K562 (cell line): ENCODE results near the gene SDR42E2. TPM values are rescaled to one million over a fixed set of nuclear protein-coding genes. Genes with fewer than 3 reads are reported as not detected.

Source experiments
- ATAC-seq: fragments of 200-7000 bp; cut with Tn5 transposase; 3 replicates; pipeline ENCODE4 v1.9.1; 2020; ENCODE audit warnings: moderate library complexity
- BruUV-seq: library from RNA; stranded (reverse); fragments of 400-500 nt; replicated peaks from 2 replicates; lab custom pipeline; 2021; lab: Mats Ljungman, UMichigan
- CTCF ChIA-PET: fragments of 300-600 bp; formaldehyde crosslinking; extraction: SDS; loops from one replicate; lab custom pipeline; 2021; ENCODE audit warnings: low intra/inter-chr PET ratio; lab: Yijun Ruan, JAX
- POLR2A ChIA-PET: fragments of 300-600, 350-650 bp; sonication (Branson Sonifier 250); formaldehyde crosslinking; extraction: SDS; loops from one replicate; lab custom pipeline; 2021; ENCODE audit warnings: antibody characterized with exemption, inconsistent platforms; lab: Yijun Ruan, JAX
- DNase-seq, 4 experiments: peaks; one replicate each; pipeline versions ENCODE4 v3.0.0 to v3.0.0-alpha.2; 2011 to 2018; ENCODE audit warnings: low spot score in 3 of 4, mixed read lengths in 3 of 4; ENCODE audit errors: extremely low read depth in 1 of 4
- FAIRE-seq: peaks from 2 replicates; lab custom pipeline; 2011; peaks lifted over from hg19 to GRCh38; lab: Jason Lieb, UNC
- H2AFZ ChIP-seq: 2 replicates; pipeline ENCODE4 v1.6.0; 2011; ENCODE audit warnings: low read depth, low read length, control low read depth, inconsistent platforms
- H3K27ac ChIP-seq: fragments of 200-600 bp; 3 replicates; pipeline ENCODE4 v1.8.0; 2011; ENCODE audit warnings: low read depth, mild to moderate bottlenecking, control low read depth, inconsistent platforms, low read length, moderate library complexity, mixed read lengths; ENCODE audit errors: extremely low read depth
- H3K27me3 ChIP-seq, 2 experiments: fragments of 300-600 bp in 1 of 2; 2 replicates in 1 of 2; 3 replicates in 1 of 2; pipeline versions ENCODE4 v1.6.0 to v1.8.0; 2011; ENCODE audit warnings: inconsistent platforms in 2 of 2, low read length in 2 of 2, mild to moderate bottlenecking in 1 of 2, mixed read lengths in 1 of 2, moderate library complexity in 1 of 2; ENCODE audit not compliant: control insufficient read depth in 2 of 2, insufficient read depth in 2 of 2
- H3K36me3 ChIP-seq: fragments of 300-600 bp; 3 replicates; pipeline ENCODE4 v1.8.0; 2011; ENCODE audit warnings: mild to moderate bottlenecking, low read length, inconsistent platforms; ENCODE audit not compliant: control insufficient read depth, insufficient read depth
- H3K4me1 ChIP-seq, 2 experiments: fragments of 200-600 bp in 1 of 2; replicated peaks in 1 of 2; 2 replicates in 1 of 2; 3 replicates in 1 of 2; pipeline versions ENCODE4 v1.5.1 to v1.8.0; 2011; ENCODE audit warnings: inconsistent platforms in 2 of 2, low read length in 2 of 2, mild to moderate bottlenecking in 1 of 2, mixed read lengths in 1 of 2, moderate library complexity in 1 of 2; ENCODE audit not compliant: control insufficient read depth in 2 of 2, insufficient read depth in 2 of 2
- H3K4me2 ChIP-seq: 2 replicates; pipeline ENCODE4 v1.6.1; 2011; ENCODE audit warnings: low read length, control low read depth, inconsistent platforms, mixed read lengths; ENCODE audit not compliant: insufficient read depth
- H3K4me3 ChIP-seq: fragments of 200-600 bp; sonication (generic), shearing (Covaris generic); 2 replicates; pipeline ENCODE4 v1.5.1; 2016; ENCODE audit warnings: control low read depth, inconsistent platforms
- H3K79me2 ChIP-seq: fragments of 200-600 bp; 3 replicates; pipeline ENCODE4 v1.8.0; 2011; ENCODE audit warnings: low read length, inconsistent platforms; ENCODE audit not compliant: control insufficient read depth, insufficient read depth
- H3K9ac ChIP-seq, 2 experiments: 2 replicates each; pipeline versions ENCODE4 v1.6.0 to v1.6.1; 2011; ENCODE audit warnings: low read depth in 2 of 2, low read length in 2 of 2, control low read depth in 1 of 2, inconsistent platforms in 1 of 2, mild to moderate bottlenecking in 1 of 2, mixed read lengths in 1 of 2; ENCODE audit not compliant: insufficient read depth in 1 of 2
- H3K9me1 ChIP-seq: one replicate; pipeline ENCODE4 v1.6.0; 2011; ENCODE audit warnings: inconsistent platforms, mild to moderate bottlenecking, low read length, moderate library complexity; ENCODE audit not compliant: control insufficient read depth, insufficient read depth
- H3K9me3 ChIP-seq: replicated peaks from 2 replicates; pipeline ENCODE4 v1.5.1; 2011; ENCODE audit warnings: low read depth, low read length, inconsistent platforms; ENCODE audit not compliant: control insufficient read depth, insufficient read depth
- H4K20me1 ChIP-seq: replicated peaks from 2 replicates; pipeline ENCODE4 v1.6.1; 2011; ENCODE audit warnings: low read length, inconsistent platforms, mixed read lengths; ENCODE audit not compliant: control insufficient read depth, insufficient read depth
- ARNT ChIP-seq, 2 experiments: fragments of 450-650 bp; IDR thresholded peaks; 2 replicates each; pipeline ENCODE4 v1.6.1; 2016; ENCODE audit warnings: mild to moderate bottlenecking in 1 of 2
- FOSL1 ChIP-seq: fragments of 200-800 bp; sonication (Bioruptor generic); conservative IDR thresholded peaks from 2 replicates; pipeline ENCODE4 v1.6.1; 2016; ENCODE audit warnings: missing genetic modification characterization, missing compliant biosample characterization
- NFE2L1 ChIP-seq: fragments of 450-650 bp; IDR thresholded peaks from 2 replicates; pipeline ENCODE4 v1.6.1; 2016; ENCODE audit warnings: missing genetic modification characterization, low read depth, mild to moderate bottlenecking, missing compliant biosample characterization, moderate library complexity, borderline replicate concordance
- PREB ChIP-seq: sonication (generic); formaldehyde crosslinking; IDR thresholded peaks from 2 replicates; pipeline ENCODE4 v1.8.1; 2023; ENCODE audit warnings: mild to moderate bottlenecking, missing genetic modification reagents
- ZNF133 ChIP-seq: fragments of 250-450 bp; sonication (Bioruptor Pico); IDR thresholded peaks from 2 replicates; pipeline ENCODE4 v1.4.0; 2020; ENCODE audit warnings: mild to moderate bottlenecking
- ZNF316 ChIP-seq: fragments of 450-650 bp; IDR thresholded peaks from 2 replicates; pipeline ENCODE4 v1.6.1; 2016
- WGBS: fragments of 100-300 bp; shearing (Covaris generic); methylation state at CpG from one replicate; pipeline ENCODE4 v1.1.6; 2016; ENCODE audit warnings: low coverage, mixed read lengths; ENCODE audit not compliant: insufficient coverage; ENCODE audit errors: missing lambda C conversion rate; 5-methylcytosine and 5-hydroxymethylcytosine counted together
- in situ Hi-C: fragments of 300-500 bp; cut with MboI; formaldehyde crosslinking; loops from 4 replicates; pipeline ENCODE4 v1.15.0; 2018; ENCODE audit warnings: inconsistent platforms, mixed read lengths
- intact Hi-C: fragments of 100-400 bp; cut with micrococcal nuclease; formaldehyde crosslinking; loops from 2 replicates; pipeline ENCODE4 v1.14.2; 2022
- polyA plus RNA-seq, 8 experiments: library from polyadenylated mRNA; depleted of rRNA in 4 of 8; stranded (reverse) in 5 of 8; unstranded in 3 of 8; fragments of >200 nt; fragmentation: Nextera tagmentation in 2 of 8; fragmentation: Illumina TruSeq in 1 of 8; extraction: Ambion mirVana in 2 of 8; extraction: Trizol in 1 of 8; gene quantifications; 2 replicates each; pipeline versions ENCODE4 v1.2.1 to v1.2.3, GENCODE V29; 2011 to 2014; ENCODE audit warnings: inconsistent platforms in 1 of 8, missing spikeins in 1 of 8
- total RNA-seq, 7 experiments: library from RNA; depleted of rRNA in 6 of 7; stranded (reverse); fragments of >200 nt in 6 of 7; fragmentation: Illumina TruSeq in 2 of 7; extraction: Trizol in 2 of 7; gene quantifications; 2 replicates each; pipeline versions ENCODE4 v1.2.1 to v1.2.3, GENCODE V29; 2011 to 2021; ENCODE audit warnings: low replicate concordance in 1 of 7
- TF ChIP-seq, protein P1 (sequence below): fragments of 450-650 bp; conservative IDR thresholded peaks from 2 replicates; pipeline ENCODE4 v1.6.1; 2016; ENCODE audit warnings: missing genetic modification characterization, low read depth, mild to moderate bottlenecking, missing compliant biosample characterization, moderate library complexity
- TF ChIP-seq, protein P2 (sequence below), 3 experiments: fragments of 200-800 bp in 1 of 3; sonication (Bioruptor generic) in 1 of 3; sonication (generic) in 1 of 3; formaldehyde crosslinking in 1 of 3; IDR thresholded peaks; 2 replicates each; pipeline versions ENCODE4 v1.6.1 to v1.8.0; 2016 to 2022; ENCODE audit warnings: mild to moderate bottlenecking in 2 of 3, missing compliant biosample characterization in 2 of 3, missing genetic modification characterization in 2 of 3, missing genetic modification reagents in 1 of 3
- TF ChIP-seq, protein P3 (sequence below): sonication (generic); formaldehyde crosslinking; IDR thresholded peaks from 2 replicates; pipeline ENCODE4 v1.8.0; 2022; ENCODE audit warnings: mild to moderate bottlenecking, low read depth, missing genetic modification reagents

SDR42E2 gene
- total and polyA plus RNA-seq, 9 of the 15 experiments (the other 6 are each of a cell fraction or from before 2014, with no cell fraction given): 0.03 to 0.07 (median 0.04) TPM; not detected in 4

GRCh38 chr16:22202261-22202637 lies 39.9 kb downstream of the SDR42E2 start:
- peaks cover 12% of the 10 kb centered on the region for H3K79me2 ChIP-seq
- intact Hi-C loops: no loop called here
- H3K9ac ChIP-seq: no peak overlapping the region
- no peak overlapping the region for H3K27ac ChIP-seq
- CTCF ChIA-PET: no interaction called here
- H3K4me3 ChIP-seq: no peak overlapping the region
- H3K36me3 ChIP-seq: no peaks in the 10 kb centered on the region
- FAIRE-seq (no peak), ATAC-seq (no peak), DNase-seq (no peak)
- 77% methylated on average over 6 of the region's 6 CpGs for WGBS
- peaks cover 5 to 18% of the 10 kb centered on the region in 2 experiments; a peak in 4 of 5 replicates for H3K4me1 ChIP-seq
- H2AFZ ChIP-seq: no peak overlapping the region
- in situ Hi-C loops: no loop called here
- no TSS peak for BruUV-seq
- no peaks in the 10 kb centered on the region; the same call in 1 of the 2 replicates for H3K9me3 ChIP-seq
- H3K4me2 ChIP-seq: no peak overlapping the region
- no peaks in the 10 kb centered on the region for H3K9me1 ChIP-seq
- POLR2A ChIA-PET: interaction anchor here (0.6 kb wide), 1 partner anchor 121 kb away, joined by 3 read pairs; no protein-coding TSS in a partner anchor
- H3K27me3 ChIP-seq: no peaks in the 10 kb centered on the region
- TF ChIP-seq ARNT (IDR thresholded peaks at IDR 0.05) (no peak), ZNF316 (peak; percentile 59)
- no peaks in the 10 kb centered on the region for H4K20me1 ChIP-seq

- intact Hi-C loops (no loop called here), in situ Hi-C loops (no loop called here)
- no TSS peak for BruUV-seq
- CTCF ChIA-PET: no interaction called here
- Histone ChIP-seq H2AFZ (peak overlapping the region; percentile 20; the same call in 1 of the 2 replicates), H3K9me3 (no peaks in the 10 kb centered on the region; the same call in 1 of the 2 replicates), H3K27me3 (no peaks in the 10 kb centered on the region), H3K4me3 (no peak overlapping the region), H3K9me1 (no peaks in the 10 kb centered on the region), H3K27ac (no peak overlapping the region), H3K4me2 (no peak overlapping the region), H3K79me2 (peaks cover 20% of the 10 kb centered on the region), H3K9ac (no peak overlapping the region), H3K4me1 (peaks cover 10 to 26% of the 10 kb centered on the region in 2 experiments; a peak in 4 of 5 replicates), H4K20me1 (no peaks in the 10 kb centered on the region), H3K36me3 (no peaks in the 10 kb centered on the region)
- FAIRE-seq: no peak
- 61% methylated on average over 5 of the region's 5 CpGs for WGBS
- no peak for DNase-seq
- no peak for ATAC-seq
- POLR2A ChIA-PET: interaction anchor here (1.4 kb wide), 1 partner anchor 95 kb away, joined by 3 read pairs; no protein-coding TSS in a partner anchor
- TF ChIP-seq, protein P1, sequence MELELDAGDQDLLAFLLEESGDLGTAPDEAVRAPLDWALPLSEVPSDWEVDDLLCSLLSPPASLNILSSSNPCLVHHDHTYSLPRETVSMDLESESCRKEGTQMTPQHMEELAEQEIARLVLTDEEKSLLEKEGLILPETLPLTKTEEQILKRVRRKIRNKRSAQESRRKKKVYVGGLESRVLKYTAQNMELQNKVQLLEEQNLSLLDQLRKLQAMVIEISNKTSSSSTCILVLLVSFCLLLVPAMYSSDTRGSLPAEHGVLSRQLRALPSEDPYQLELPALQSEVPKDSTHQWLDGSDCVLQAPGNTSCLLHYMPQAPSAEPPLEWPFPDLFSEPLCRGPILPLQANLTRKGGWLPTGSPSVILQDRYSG (tag): no peak
- TF ChIP-seq, protein P2, sequence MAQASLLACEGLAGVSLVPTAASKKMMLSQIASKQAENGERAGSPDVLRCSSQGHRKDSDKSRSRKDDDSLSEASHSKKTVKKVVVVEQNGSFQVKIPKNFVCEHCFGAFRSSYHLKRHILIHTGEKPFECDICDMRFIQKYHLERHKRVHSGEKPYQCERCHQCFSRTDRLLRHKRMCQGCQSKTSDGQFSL (CRISPR knock-in tag; IDR thresholded peaks at IDR 0.05): no peak
- TF ChIP-seq, protein P2 (tag; IDR thresholded peaks at IDR 0.05): no peak
- TF ChIP-seq PREB (CRISPR knock-in tag) (no peak), ZNF133 (CRISPR knock-in tag) (no peak), NFE2L1 (tag) (no peak), FOSL1 (tag) (no peak)
- TF ChIP-seq, protein P3, sequence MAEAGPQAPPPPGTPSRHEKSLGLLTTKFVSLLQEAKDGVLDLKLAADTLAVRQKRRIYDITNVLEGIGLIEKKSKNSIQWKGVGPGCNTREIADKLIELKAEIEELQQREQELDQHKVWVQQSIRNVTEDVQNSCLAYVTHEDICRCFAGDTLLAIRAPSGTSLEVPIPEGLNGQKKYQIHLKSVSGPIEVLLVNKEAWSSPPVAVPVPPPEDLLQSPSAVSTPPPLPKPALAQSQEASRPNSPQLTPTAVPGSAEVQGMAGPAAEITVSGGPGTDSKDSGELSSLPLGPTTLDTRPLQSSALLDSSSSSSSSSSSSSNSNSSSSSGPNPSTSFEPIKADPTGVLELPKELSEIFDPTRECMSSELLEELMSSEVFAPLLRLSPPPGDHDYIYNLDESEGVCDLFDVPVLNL (CRISPR knock-in tag): no peak
Measured at GRCh38 chr16:22203091-22203490, 40.8 kb downstream of the SDR42E2 start.
